Choroid plexus epithelial cell (primary cell): ENCODE results near the gene LYPD6B.

ENCODE experiments used
- DNase-seq: peaks from one replicate; pipeline ENCODE4 v3.0.0-alpha.2; 2010; ENCODE audit warnings: low read depth
- H3K4me3 ChIP-seq: 2 replicates; pipeline ENCODE4 v1.5.1; 2011; ENCODE audit warnings: low read depth, mild to moderate bottlenecking, control low read depth, low read length, moderate library complexity
- CTCF ChIP-seq: conservative IDR thresholded peaks from 2 replicates; pipeline ENCODE4 v1.5.1; 2011; ENCODE audit warnings: low read depth, mild to moderate bottlenecking, control low read depth, inconsistent platforms, low read length, moderate library complexity

The LYPD6B gene

GRCh38 chr2:149059822-149060221 lies 21.3 kb downstream of the LYPD6B start:
- no peak for DNase-seq
- no peak overlapping the region for H3K4me3 ChIP-seq
- no peak for TF ChIP-seq CTCF

GRCh38 chr2:149061133-149061745 lies 22.7 kb downstream of the LYPD6B start:
- no peak for DNase-seq
- H3K4me3 ChIP-seq = no peak overlapping the region
- no peak for TF ChIP-seq CTCF

- TF ChIP-seq CTCF = no peak
- H3K4me3 ChIP-seq = no peak overlapping the region
- DNase-seq = no peak
Measured at GRCh38 chr2:149062531-149062930, 24.0 kb downstream of the LYPD6B start.

GRCh38 chr2:149063177-149063576 lies 24.7 kb downstream of the LYPD6B start:
- no peak for DNase-seq
- TF ChIP-seq CTCF = no peak

GRCh38 chr2:149064365-149064841 lies 25.9 kb downstream of the LYPD6B start:
- no peak for DNase-seq
- no peak for TF ChIP-seq CTCF
- H3K4me3 ChIP-seq = no peak overlapping the region

More at GRCh38 chr2:149063177-149063576, 24.7 kb downstream of the LYPD6B start:
- no peak overlapping the region for H3K4me3 ChIP-seq

- no peak for DNase-seq
- H3K4me3 ChIP-seq = no peak overlapping the region
- no peak for TF ChIP-seq CTCF
Measured at GRCh38 chr2:149064856-149065630, 26.5 kb downstream of the LYPD6B start.
